ENCODE measurements around the gene INPP5D.

DNA sequence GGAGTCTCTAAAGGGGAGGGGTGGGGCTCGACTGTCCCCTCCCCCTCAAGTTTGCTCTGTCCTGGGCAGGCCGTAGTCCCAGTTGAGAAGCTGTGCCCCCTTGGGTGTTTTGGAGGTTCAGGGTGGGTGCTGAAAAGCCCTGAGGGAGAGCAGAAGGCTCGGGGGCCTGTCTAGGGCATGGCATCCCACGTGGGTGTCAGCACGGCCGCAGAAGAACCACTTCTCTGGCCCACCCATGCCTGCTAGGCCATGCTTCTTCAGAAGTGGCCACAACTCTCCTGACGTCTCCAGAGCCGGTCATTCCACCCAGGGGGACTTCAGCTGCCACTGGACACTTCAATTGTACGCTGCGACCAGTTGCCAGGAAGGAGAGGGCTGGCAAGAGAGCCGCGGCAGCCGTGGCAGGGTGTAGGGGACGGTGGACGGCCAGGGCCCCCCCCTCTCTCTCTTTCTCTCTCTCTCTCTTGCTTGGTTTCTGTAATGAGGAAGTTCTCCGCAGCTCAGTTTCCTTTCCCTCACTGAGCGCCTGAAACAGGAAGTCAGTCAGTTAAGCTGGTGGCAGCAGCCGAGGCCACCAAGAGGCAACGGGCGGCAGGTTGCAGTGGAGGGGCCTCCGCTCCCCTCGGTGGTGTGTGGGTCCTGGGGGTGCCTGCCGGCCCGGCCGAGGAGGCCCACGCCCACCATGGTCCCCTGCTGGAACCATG lies at the start of gene INPP5D:
- no peak for TF ChIP-seq SNRNP70 (IDR thresholded peaks at IDR 0.05; ENCODE audit: low read depth, low read length)
- TF ChIP-seq SMARCC2 (IDR thresholded peaks at IDR 0.05), result no peak
- no peak for TF ChIP-seq ZSCAN29 (CRISPR knock-in tag; conservative IDR thresholded peaks at IDR 0.05)
- TF ChIP-seq POLR2A (IDR thresholded peaks at IDR 0.05; ENCODE audit: insufficient read depth in 1 of 2, low read depth in 2 of 2, low read length in 2 of 2), result no peak
